Subcutaneous adipose tissue (tissue), 4 donors: ENCODE data around the gene CCDC167. TPM values are rescaled to one million over a fixed set of nuclear protein-coding genes. Genes with fewer than 3 reads are reported as not detected.

ENCODE experiments used
- total RNA-seq, 4 donors: library from RNA; depleted of rRNA; stranded (reverse); fragments of >200 nt; gene quantifications; one replicate each; pipeline ENCODE4 v1.1.0, GENCODE V29; 2016
- TF ChIP-seq, protein P1 (sequence below): fragments of 450-650 bp; IDR thresholded peaks from one replicate; pipeline ENCODE4 v1.5.1; 2016; ENCODE audit warnings: low read depth, mild to moderate bottlenecking, control low read depth, antibody characterized with exemption, moderate library complexity

CCDC167 gene
- total RNA-seq, 4 donors from 2014 or later, result 12.1 to 27.2 (median 12.6) TPM

DNA sequence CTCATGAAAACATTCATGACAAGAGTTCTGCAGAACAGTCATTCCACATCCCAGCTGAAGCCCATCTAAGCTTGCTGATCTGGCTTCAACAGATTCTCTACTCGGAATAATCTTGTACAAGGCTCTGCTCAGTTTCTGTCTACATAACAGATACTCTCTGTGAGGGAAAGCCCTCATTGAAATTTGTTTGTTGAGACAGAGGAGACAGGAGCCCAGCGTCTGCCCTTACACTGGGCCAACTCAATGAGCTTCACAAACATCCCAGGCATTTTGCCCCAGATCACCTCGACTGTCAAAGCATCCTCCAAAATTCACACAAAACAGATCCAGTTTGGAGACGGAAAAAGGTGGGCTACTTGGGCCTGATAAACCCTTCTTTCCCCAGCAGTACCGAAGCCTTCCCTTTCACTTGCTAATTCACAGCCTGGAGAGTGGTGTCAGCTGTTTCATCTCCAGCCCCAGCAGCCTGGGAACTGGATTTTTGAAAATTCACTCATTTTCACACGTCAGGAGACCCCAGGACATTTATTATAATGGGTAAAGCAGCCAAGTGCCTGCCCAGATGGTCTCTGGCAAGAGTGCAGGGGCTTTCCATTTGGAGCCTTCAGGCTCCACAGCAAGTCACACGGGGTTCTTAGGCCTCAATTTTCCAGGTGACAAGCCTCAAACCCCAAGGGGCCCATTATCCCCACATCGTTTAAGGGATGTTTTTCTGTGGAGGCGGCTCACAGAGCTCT is 7.3 kb downstream of the CCDC167 start:
- TF ChIP-seq, protein P1, sequence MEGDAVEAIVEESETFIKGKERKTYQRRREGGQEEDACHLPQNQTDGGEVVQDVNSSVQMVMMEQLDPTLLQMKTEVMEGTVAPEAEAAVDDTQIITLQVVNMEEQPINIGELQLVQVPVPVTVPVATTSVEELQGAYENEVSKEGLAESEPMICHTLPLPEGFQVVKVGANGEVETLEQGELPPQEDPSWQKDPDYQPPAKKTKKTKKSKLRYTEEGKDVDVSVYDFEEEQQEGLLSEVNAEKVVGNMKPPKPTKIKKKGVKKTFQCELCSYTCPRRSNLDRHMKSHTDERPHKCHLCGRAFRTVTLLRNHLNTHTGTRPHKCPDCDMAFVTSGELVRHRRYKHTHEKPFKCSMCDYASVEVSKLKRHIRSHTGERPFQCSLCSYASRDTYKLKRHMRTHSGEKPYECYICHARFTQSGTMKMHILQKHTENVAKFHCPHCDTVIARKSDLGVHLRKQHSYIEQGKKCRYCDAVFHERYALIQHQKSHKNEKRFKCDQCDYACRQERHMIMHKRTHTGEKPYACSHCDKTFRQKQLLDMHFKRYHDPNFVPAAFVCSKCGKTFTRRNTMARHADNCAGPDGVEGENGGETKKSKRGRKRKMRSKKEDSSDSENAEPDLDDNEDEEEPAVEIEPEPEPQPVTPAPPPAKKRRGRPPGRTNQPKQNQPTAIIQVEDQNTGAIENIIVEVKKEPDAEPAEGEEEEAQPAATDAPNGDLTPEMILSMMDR, result no peak

DNA sequence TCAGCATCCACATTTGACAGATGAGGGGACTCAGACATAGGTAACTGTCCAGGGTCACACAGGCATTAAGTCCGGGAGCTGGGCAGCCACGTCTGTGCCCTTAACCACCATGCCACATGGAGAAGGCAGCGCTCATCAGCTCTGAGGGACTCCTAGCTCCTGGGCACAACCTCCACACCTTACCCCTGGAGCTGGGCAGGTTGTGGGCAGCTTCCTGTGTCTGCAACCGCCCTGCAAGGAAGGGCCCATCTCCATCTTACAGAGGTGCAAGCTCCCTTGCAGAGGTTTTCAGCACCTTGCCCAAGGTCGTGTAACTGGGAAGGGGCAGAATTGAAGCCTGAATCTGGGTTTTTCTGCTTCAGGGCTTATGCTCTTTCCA is 7.9 kb downstream of the CCDC167 start:
- TF ChIP-seq, protein P1, result no peak

DNA sequence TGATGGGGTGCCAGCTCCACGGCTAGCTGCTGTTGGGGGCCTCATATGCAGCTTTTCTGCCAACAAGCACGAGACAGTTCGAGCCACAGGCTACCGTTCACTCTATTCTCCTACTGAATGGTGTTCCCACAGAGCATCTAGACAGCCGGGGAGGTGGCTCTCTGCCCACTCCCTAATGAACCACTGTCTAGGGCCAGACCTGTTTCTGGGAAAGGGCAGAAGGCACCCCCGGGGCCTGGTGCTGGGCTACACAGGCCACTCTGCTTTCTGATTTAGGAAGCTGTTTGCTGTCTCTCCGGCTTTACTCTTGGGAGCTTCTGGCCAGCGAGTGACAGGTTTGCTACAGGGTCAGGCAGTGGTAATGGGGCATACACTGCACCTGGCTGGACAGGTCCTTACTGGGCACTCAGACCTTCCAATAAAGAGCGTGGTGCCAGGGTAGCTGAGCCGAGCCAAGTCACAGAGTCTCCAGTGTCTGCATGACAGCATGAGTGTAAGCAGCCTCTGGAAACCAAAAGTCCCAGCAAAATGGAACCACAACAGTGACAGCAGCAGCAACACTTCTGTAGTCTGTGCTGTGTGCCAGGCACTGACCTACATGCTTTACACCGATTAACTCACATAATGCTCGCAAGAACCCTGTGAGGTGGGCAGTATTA is 8.4 kb downstream of the CCDC167 start:
- TF ChIP-seq, protein P1, result no peak

DNA sequence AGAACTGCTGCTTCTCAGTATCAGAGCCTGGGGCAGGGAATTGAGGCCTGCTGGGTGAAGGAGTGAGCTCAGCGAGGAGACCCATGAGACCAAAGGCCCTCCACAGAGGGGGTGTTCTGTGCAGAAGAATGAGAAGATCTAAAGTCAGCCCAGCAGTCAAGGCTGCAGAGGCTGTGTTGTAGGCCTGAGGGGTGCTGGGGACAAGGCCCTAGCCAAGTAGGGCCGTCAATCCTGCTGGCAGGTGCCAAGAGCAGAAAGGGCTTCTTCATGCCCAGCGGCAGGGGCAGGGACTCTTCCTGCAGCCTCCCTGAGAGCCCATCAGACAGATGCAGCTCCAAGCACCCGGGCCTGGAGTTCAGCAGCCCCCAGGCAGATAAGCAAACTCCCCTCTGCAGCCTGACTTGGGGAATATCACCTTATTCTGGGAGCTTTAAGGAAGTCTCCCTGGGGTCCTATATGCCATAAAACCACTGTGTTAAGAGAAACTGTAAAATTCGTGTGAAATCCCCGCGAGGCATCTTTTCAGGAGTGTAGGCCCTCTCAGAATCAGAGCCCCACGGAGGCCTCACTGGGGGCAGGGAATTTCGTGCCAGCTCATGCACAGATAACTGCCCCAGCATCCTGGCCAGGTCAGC is 9.0 kb downstream of the CCDC167 start:
- TF ChIP-seq, protein P1, result no peak

DNA sequence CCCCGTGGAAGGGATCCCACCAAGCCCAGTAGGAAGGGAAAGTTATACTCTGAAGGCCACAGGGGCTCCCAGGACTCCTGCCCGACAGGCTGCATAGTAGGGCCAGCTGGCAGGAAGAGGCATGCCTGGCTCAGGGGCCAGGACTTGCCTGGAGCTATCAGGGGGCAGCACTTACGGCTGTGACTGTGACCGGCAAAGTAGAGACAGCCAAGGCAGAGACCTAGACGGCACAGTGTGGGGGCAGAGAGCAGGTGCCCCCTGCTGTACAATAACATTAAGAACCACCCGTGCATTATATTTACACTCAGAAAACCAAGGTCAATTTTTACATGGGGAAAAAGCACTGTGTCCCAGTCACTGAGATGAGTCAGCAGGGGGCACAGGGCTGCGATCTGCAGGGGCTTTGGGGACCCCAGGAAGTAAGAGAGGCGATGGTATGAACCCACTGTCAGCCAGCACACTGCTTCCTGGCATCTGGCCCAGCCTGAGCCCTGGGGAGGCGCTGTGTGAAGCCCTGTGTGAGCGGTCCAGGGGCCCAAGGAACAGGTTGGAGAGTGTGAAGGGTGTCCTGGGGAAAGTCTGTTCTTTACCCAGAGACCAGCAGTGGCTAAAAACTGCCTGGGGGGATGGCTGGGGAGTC is 9.9 kb downstream of the CCDC167 start:
- TF ChIP-seq, protein P1, result no peak

DNA sequence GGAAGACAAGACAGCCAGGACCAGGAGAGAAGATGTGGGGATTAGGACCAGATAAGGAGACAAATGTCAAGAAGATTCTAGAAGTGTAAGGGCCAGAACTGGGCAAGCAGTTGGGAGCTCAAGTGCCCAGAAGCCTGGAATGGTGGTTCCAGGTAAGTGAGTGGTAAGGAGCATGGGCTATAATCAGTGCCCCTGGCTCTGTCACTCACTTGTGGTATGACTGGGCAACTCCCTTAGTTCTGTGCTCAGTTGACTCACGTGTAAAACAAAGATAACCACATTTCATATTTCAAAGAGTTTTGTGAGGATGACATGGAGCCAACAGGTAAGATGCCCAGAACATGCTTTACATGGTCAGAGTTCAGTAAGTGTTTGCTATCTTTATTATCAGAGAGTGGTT is 11.2 kb downstream of the CCDC167 start:
- TF ChIP-seq, protein P1, result no peak
